Muscle of arm (tissue), 12 donors: ENCODE measurements around the gene GRIP2. TPM values are rescaled to one million over a fixed set of nuclear protein-coding genes. Genes with fewer than 3 reads are reported as not detected.

Experiments used
- DNase-seq: peaks from one replicate; pipeline ENCODE4 v3.0.0-alpha.2; 2013
- polyA plus RNA-seq, 12 donors: library from polyadenylated mRNA; unstranded; fragments of 120-200 nt; gene quantifications; one replicate each; pipeline ENCODE4 v1.2.1, GENCODE V29; 2013; ENCODE audit not compliant: insufficient read length in 12 of 12

GRIP2 gene
- polyA plus RNA-seq, 12 donors: 11.8 to 39.7 (median 22.9) TPM; not detected in 1

- DNase-seq: peak; percentile 5
Measured at GRCh38 chr3:14562121-14562890, 22.2 kb upstream of the GRIP2 start.

GRCh38 chr3:14561051-14561960 is 21.2 kb upstream of the GRIP2 start:
- no peak for DNase-seq

- DNase-seq: no peak
Measured at GRCh38 chr3:14560110-14560509, 20.0 kb upstream of the GRIP2 start.

- DNase-seq: no peak
Measured at GRCh38 chr3:14558029-14558428, 17.9 kb upstream of the GRIP2 start.

- DNase-seq: no peak
Measured at GRCh38 chr3:14555835-14556234, 15.7 kb upstream of the GRIP2 start.

- no peak for DNase-seq
Measured at GRCh38 chr3:14554715-14555114, 14.6 kb upstream of the GRIP2 start.

GRCh38 chr3:14553871-14554270 is 13.7 kb upstream of the GRIP2 start:
- DNase-seq: no peak

- DNase-seq: no peak
Measured at GRCh38 chr3:14552717-14553116, 12.6 kb upstream of the GRIP2 start.

GRCh38 chr3:14552041-14552648 is 12.0 kb upstream of the GRIP2 start:
- no peak for DNase-seq

- DNase-seq: no peak
Measured at GRCh38 chr3:14550651-14551611, 10.8 kb upstream of the GRIP2 start.

- DNase-seq: no peak
Measured at GRCh38 chr3:14550181-14550580, 10.0 kb upstream of the GRIP2 start.

GRCh38 chr3:14549256-14549919 is 9.2 kb upstream of the GRIP2 start:
- no peak for DNase-seq

GRCh38 chr3:14548321-14548729 is 8.2 kb upstream of the GRIP2 start:
- peak; percentile 67 for DNase-seq

GRCh38 chr3:14547693-14548092 is 7.6 kb upstream of the GRIP2 start:
- no peak for DNase-seq

- DNase-seq: no peak
Measured at GRCh38 chr3:14546041-14546440, 5.9 kb upstream of the GRIP2 start.

- no peak for DNase-seq
Measured at GRCh38 chr3:14545251-14545635, 5.1 kb upstream of the GRIP2 start.

- no peak for DNase-seq
Measured at GRCh38 chr3:14544282-14545250, 4.4 kb upstream of the GRIP2 start.

- no peak for DNase-seq
Measured at GRCh38 chr3:14543446-14543845, 3.3 kb upstream of the GRIP2 start.

- no peak for DNase-seq
Measured at GRCh38 chr3:14542656-14543055, 2.5 kb upstream of the GRIP2 start.

GRCh38 chr3:14541646-14542045 is 1.5 kb upstream of the GRIP2 start:
- DNase-seq: no peak
